B cell (primary cell): ENCODE measurements around the gene MAPK4. TPM values are rescaled to one million over a fixed set of nuclear protein-coding genes. Genes with fewer than 3 reads are reported as not detected.

ENCODE experiments used
- ATAC-seq: fragments of 200-7000 bp; cut with Tn5 transposase; one replicate; pipeline ENCODE4 v1.10.0; 2021; ENCODE audit warnings: low read depth, mild to moderate bottlenecking, moderate number of reproducible peaks, moderate library complexity
- CTCF ChIA-PET: fragments of 350-600 bp; sonication (Branson Sonifier 250); formaldehyde crosslinking; loops from one replicate; lab custom pipeline; 2021; ENCODE audit warnings: antibody characterized with exemption, inconsistent platforms; lab: Charles Lee
- POLR2A ChIA-PET: fragments of 350-600 bp; sonication (Branson Sonifier 250); formaldehyde crosslinking; loops from one replicate; lab custom pipeline; 2021; ENCODE audit warnings: antibody characterized with exemption; lab: Charles Lee
- DNase-seq: peaks from one replicate; pipeline ENCODE4 v3.0.0; 2013
- H2AFZ ChIP-seq: 2 replicates; pipeline ENCODE4 v1.6.1; 2012; ENCODE audit warnings: mild to moderate bottlenecking, low read depth, low read length; ENCODE audit not compliant: insufficient read depth, poor library complexity, severe bottlenecking
- H3K27ac ChIP-seq, 2 donors: 1 replicate in 1 of 2; 2 replicates in 1 of 2; pipeline ENCODE4 v1.5.1; 2012 to 2013; ENCODE audit warnings: low read length in 2 of 2, mild to moderate bottlenecking in 2 of 2, moderate library complexity in 1 of 2
- H3K27me3 ChIP-seq, 4 experiments: fragments of 200-600 bp in 1 of 4; sonication (generic) in 1 of 4; replicated peaks in 1 of 4; 1 replicate in 2 of 4; 2 replicates in 2 of 4; pipeline versions ENCODE4 v1.6.1 to v1.7.0; 2013 to 2016; ENCODE audit warnings: low read length in 3 of 4, mild to moderate bottlenecking in 2 of 4, mixed read lengths in 1 of 4, moderate library complexity in 1 of 4; ENCODE audit not compliant: insufficient read depth in 4 of 4, control insufficient read depth in 3 of 4; ENCODE audit errors: control extremely low read depth in 1 of 4
- H3K36me3 ChIP-seq, 2 experiments: replicated peaks in 1 of 2; 1 replicate in 1 of 2; 2 replicates in 1 of 2; pipeline versions ENCODE4 v1.6.1 to v1.7.1; 2013; ENCODE audit warnings: low read length in 1 of 2; ENCODE audit not compliant: insufficient read depth in 2 of 2, control insufficient read depth in 1 of 2; ENCODE audit errors: control extremely low read depth in 1 of 2, extremely low read depth in 1 of 2
- H3K4me1 ChIP-seq, 2 donors: fragments of 200-600 bp in 1 of 2; sonication (generic) in 1 of 2; 1 replicate in 1 of 2; 2 replicates in 1 of 2; pipeline versions ENCODE4 v1.5.1 to v1.6.1; 2013 to 2017; ENCODE audit warnings: low read length in 2 of 2; ENCODE audit not compliant: control insufficient read depth in 2 of 2, insufficient read depth in 2 of 2
- H3K4me2 ChIP-seq: replicated peaks from 2 replicates; pipeline ENCODE3; 2012; ENCODE audit warnings: mild to moderate bottlenecking, low read depth, low read length; ENCODE audit not compliant: poor library complexity, severe bottlenecking
- H3K4me3 ChIP-seq, 5 experiments: fragments of 200-600 bp in 1 of 5; sonication (generic) in 1 of 5; 1 replicate in 3 of 5; 2 replicates in 2 of 5; pipeline versions ENCODE4 v1.5.1 to v1.7.0; 2011 to 2016; ENCODE audit warnings: low read length in 4 of 5, mild to moderate bottlenecking in 4 of 5, low read depth in 2 of 5, control low read depth in 1 of 5, moderate library complexity in 1 of 5; ENCODE audit not compliant: insufficient read depth in 1 of 5; ENCODE audit errors: control extremely low read depth in 1 of 5, extremely low read depth in 1 of 5
- H3K79me2 ChIP-seq: fragments of 200-600 bp; sonication (generic); one replicate; pipeline ENCODE4 v1.6.0; 2016; ENCODE audit warnings: low read length; ENCODE audit not compliant: control insufficient read depth, insufficient read depth
- H3K9ac ChIP-seq: fragments of 200-600 bp; sonication (generic); 2 replicates; pipeline ENCODE4 v1.6.1; 2017; ENCODE audit warnings: mild to moderate bottlenecking, low read length, moderate library complexity
- H3K9me3 ChIP-seq, 3 donors: one replicate each; pipeline versions ENCODE4 v1.6.1 to v1.7.1; 2013; ENCODE audit warnings: low read length in 2 of 3; ENCODE audit not compliant: control insufficient read depth in 2 of 3, insufficient read depth in 1 of 3; ENCODE audit errors: control extremely low read depth in 1 of 3
- H4K20me1 ChIP-seq: 2 replicates; pipeline ENCODE4 v1.6.0; 2012; ENCODE audit warnings: mild to moderate bottlenecking, low read length; ENCODE audit not compliant: insufficient read depth, control insufficient read depth, poor library complexity, severe bottlenecking
- H3K27ac Mint-ChIP-seq: one replicate; pipeline ENCODE4 v1.8.0; 2021; ENCODE audit warnings: mixed read lengths
- H3K27me3 Mint-ChIP-seq: one replicate; pipeline ENCODE4 v1.8.0; 2021; ENCODE audit warnings: mixed read lengths
- H3K4me1 Mint-ChIP-seq: one replicate; pipeline ENCODE4 v1.8.0; 2021; ENCODE audit warnings: mixed read lengths
- H3K4me3 Mint-ChIP-seq: one replicate; pipeline ENCODE4 v1.8.0; 2021; ENCODE audit warnings: mixed read lengths
- H3K9me3 Mint-ChIP-seq: one replicate; pipeline ENCODE4 v1.8.0; 2022; ENCODE audit warnings: mixed read lengths; ENCODE audit not compliant: insufficient read depth
- EZH2 ChIP-seq: IDR thresholded peaks from 2 replicates; pipeline ENCODE4 v1.6.1; 2012; ENCODE audit warnings: borderline replicate concordance, low read depth, mild to moderate bottlenecking, moderate library complexity, low read length; ENCODE audit not compliant: insufficient read depth, poor library complexity, severe bottlenecking
- WGBS: methylation state at CpG from one replicate; pipeline ENCODE4 v1.1.5; 2013; ENCODE audit warnings: missing lambda C conversion rate; ENCODE audit not compliant: insufficient coverage; 5-methylcytosine and 5-hydroxymethylcytosine counted together
- intact Hi-C: fragments of 100-400 bp; cut with micrococcal nuclease; formaldehyde crosslinking; loops from one replicate; pipeline ENCODE4 v1.10.0; 2022
- polyA plus RNA-seq: library from polyadenylated mRNA; depleted of rRNA; stranded (reverse); fragments of >200 nt; gene quantifications from 2 replicates; pipeline ENCODE4 v1.2.3, GENCODE V29; 2012
- total RNA-seq, 2 donors: library from RNA; stranded (reverse); fragments of 120-200 nt in 1 of 2; gene quantifications; 1 replicate in 1 of 2; 2 replicates in 1 of 2; pipeline versions ENCODE4 v1.2.3 to v1.2.4, GENCODE V29; 2013 to 2022
- TF ChIP-seq, protein P1 (sequence below): fragments of 200-600 bp; IDR thresholded peaks from one replicate; pipeline ENCODE4 v1.8.0; 2022; ENCODE audit warnings: antibody characterized with exemption, mild to moderate bottlenecking

The MAPK4 gene
- total and polyA plus RNA-seq, 2 donors (not counting 1 experiment from before 2014, with no cell fraction given) = not detected

DNA sequence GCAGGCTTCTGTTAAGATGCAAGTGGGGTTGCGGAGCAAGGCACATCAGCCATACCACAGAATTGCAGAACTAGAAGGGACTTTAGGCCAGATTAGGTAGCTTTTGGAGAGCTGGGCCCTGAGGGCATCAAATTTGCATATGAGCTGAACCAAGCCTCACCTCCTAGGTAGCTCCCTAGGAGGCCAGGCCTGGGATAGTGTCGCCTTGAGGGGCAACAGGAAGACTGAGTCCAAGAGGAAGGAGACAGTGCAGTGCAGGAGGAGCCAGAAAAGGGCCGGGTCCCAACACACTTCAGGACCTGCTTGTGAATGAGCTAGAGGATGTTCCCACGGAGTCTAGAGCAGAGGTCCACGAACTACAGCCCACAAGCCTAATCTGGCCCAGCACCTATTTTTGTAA is 98.7 kb downstream of the MAPK4 start:
- no peaks in the 10 kb centered on the region for H3K4me1 ChIP-seq
- H3K4me2 ChIP-seq = no peak overlapping the region
- Mint-ChIP-seq H3K27me3 (peaks cover 5% of the 10 kb centered on the region), H3K27ac (no peak overlapping the region), H3K4me3 (no peak overlapping the region), H3K4me1 (no peaks in the 10 kb centered on the region), H3K9me3 (peaks cover 4% of the 10 kb centered on the region)
- H3K27me3 ChIP-seq = no peaks in the 10 kb centered on the region
- DNase-seq (no peak), ATAC-seq (no peak)
- CTCF ChIA-PET = no interaction called here
- H3K9ac ChIP-seq = no peak overlapping the region
- H3K4me3 ChIP-seq = no peak overlapping the region
- TF ChIP-seq, protein P1, sequence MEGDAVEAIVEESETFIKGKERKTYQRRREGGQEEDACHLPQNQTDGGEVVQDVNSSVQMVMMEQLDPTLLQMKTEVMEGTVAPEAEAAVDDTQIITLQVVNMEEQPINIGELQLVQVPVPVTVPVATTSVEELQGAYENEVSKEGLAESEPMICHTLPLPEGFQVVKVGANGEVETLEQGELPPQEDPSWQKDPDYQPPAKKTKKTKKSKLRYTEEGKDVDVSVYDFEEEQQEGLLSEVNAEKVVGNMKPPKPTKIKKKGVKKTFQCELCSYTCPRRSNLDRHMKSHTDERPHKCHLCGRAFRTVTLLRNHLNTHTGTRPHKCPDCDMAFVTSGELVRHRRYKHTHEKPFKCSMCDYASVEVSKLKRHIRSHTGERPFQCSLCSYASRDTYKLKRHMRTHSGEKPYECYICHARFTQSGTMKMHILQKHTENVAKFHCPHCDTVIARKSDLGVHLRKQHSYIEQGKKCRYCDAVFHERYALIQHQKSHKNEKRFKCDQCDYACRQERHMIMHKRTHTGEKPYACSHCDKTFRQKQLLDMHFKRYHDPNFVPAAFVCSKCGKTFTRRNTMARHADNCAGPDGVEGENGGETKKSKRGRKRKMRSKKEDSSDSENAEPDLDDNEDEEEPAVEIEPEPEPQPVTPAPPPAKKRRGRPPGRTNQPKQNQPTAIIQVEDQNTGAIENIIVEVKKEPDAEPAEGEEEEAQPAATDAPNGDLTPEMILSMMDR = no peak
- H3K27ac ChIP-seq = no peak overlapping the region
- no peaks in the 10 kb centered on the region for H3K36me3 ChIP-seq
- H2AFZ ChIP-seq = no peak overlapping the region
- H4K20me1 ChIP-seq = no peaks in the 10 kb centered on the region
- peaks cover 0 to 10% (median 7%) of the 10 kb centered on the region in 3 donors for H3K9me3 ChIP-seq
- H3K79me2 ChIP-seq = no peaks in the 10 kb centered on the region
- intact Hi-C loops = no loop called here
- WGBS = 81% methylated on average over 2 of the region's 5 CpGs
- POLR2A ChIA-PET = no interaction called here

GRCh38 chr18:50659091-50660003 is 99.5 kb downstream of the MAPK4 start:
- Histone ChIP-seq H3K27me3 (no peaks in the 10 kb centered on the region), H3K27ac (no peak overlapping the region), H3K79me2 (no peaks in the 10 kb centered on the region), H3K9me3 (peaks cover 0 to 16% (median 7%) of the 10 kb centered on the region in 3 donors), H4K20me1 (no peaks in the 10 kb centered on the region), H3K4me1 (no peaks in the 10 kb centered on the region), H3K36me3 (no peaks in the 10 kb centered on the region), H3K4me2 (no peak overlapping the region), H3K9ac (no peak overlapping the region), H2AFZ (no peak overlapping the region), H3K4me3 (no peak overlapping the region)
- H3K4me1 Mint-ChIP-seq = no peaks in the 10 kb centered on the region
- no peak overlapping the region for H3K4me3 Mint-ChIP-seq
- no peak overlapping the region for H3K27ac Mint-ChIP-seq
- 76% methylated on average over 10 of the region's 13 CpGs for WGBS
- no peak for ATAC-seq
- peaks cover 5% of the 10 kb centered on the region for H3K27me3 Mint-ChIP-seq
- ChIA-PET POLR2A (no interaction called here), CTCF (no interaction called here)
- H3K9me3 Mint-ChIP-seq = peaks cover 4% of the 10 kb centered on the region
- intact Hi-C loops = no loop called here
- TF ChIP-seq, protein P1 = no peak
- TF ChIP-seq EZH2 = no peak
- no peak for DNase-seq
